Thoracic aorta (tissue), 2 donors: ENCODE results near the gene C10orf95. TPM values are rescaled to one million over a fixed set of nuclear protein-coding genes. Genes with fewer than 3 reads are reported as not detected.
"Not testable (repeated sequence)": the region's sequence is repeated elsewhere in the genome, so short reads cannot be mapped to it uniquely, and the experiment has no call there.

Experiments used
- ATAC-seq: fragments of 150-250 bp; one replicate; pipeline ENCODE4 v1.8.0; 2017; ENCODE audit warnings: low read depth; ENCODE audit not compliant: insufficient number of reproducible peaks, low FRiP score
- DNase-seq: peaks from one replicate; pipeline ENCODE4 v3.0.0-alpha.2; 2020; ENCODE audit warnings: low spot score
- H3K27ac ChIP-seq, 2 donors: fragments of 200-600 bp; sonication (generic); 1 replicate in 1 of 2; 2 replicates in 1 of 2; pipeline ENCODE4 v1.5.1; 2016; ENCODE audit warnings: mild to moderate bottlenecking in 2 of 2, moderate library complexity in 2 of 2
- H3K27me3 ChIP-seq: fragments of 200-600 bp; sonication (generic); replicated peaks from 2 replicates; pipeline ENCODE4 v1.6.0; 2016; ENCODE audit warnings: mild to moderate bottlenecking; ENCODE audit not compliant: insufficient read depth
- H3K36me3 ChIP-seq: fragments of 200-600 bp; sonication (generic); one replicate; pipeline ENCODE4 v1.5.1; 2016
- H3K4me1 ChIP-seq, 2 donors: fragments of 200-600 bp; sonication (generic); 1 replicate in 1 of 2; 2 replicates in 1 of 2; pipeline versions ENCODE4 v1.5.1 to v1.6.0; 2016; ENCODE audit warnings: low read depth in 2 of 2, mild to moderate bottlenecking in 1 of 2; ENCODE audit not compliant: control insufficient read depth in 1 of 2
- H3K4me3 ChIP-seq: fragments of 200-600 bp; sonication (generic); 2 replicates; pipeline ENCODE4 v1.5.1; 2016; ENCODE audit warnings: mild to moderate bottlenecking
- H3K9me3 ChIP-seq: fragments of 200-600 bp; sonication (generic); 2 replicates; pipeline ENCODE4 v1.5.1; 2016
- CTCF ChIP-seq: fragments of 200-600 bp; sonication (generic); IDR thresholded peaks from one replicate; pipeline ENCODE4 v1.5.1; 2019; ENCODE audit warnings: antibody characterized with exemption
- total RNA-seq, 2 donors: library from RNA; depleted of rRNA; stranded (reverse); fragments of >200 nt; gene quantifications; one replicate each; pipeline versions ENCODE4 v1.1.0 to v1.2.3, GENCODE V29; 2016

C10orf95 gene
- total RNA-seq, 2 donors from 2014 or later, result not detected

- Histone ChIP-seq H3K27me3 (no peaks in the 10 kb centered on the region), H3K9me3 (no peaks in the 10 kb centered on the region), H3K36me3 (no peaks in the 10 kb centered on the region), H3K4me1 (peaks cover 4 to 14% of the 10 kb centered on the region in 2 donors), H3K4me3 (no peak overlapping the region), H3K27ac (no peak overlapping the region)
- no peak for ATAC-seq
- DNase-seq, result no peak
- no peak for TF ChIP-seq CTCF
Measured at GRCh38 chr10:102457591-102458150, 6.3 kb upstream of the C10orf95 start.

- peaks cover 3 to 10% of the 10 kb centered on the region in 2 donors for H3K4me1 ChIP-seq
- H3K4me3 ChIP-seq, result no peak overlapping the region
- no peak for TF ChIP-seq CTCF
- H3K27me3 ChIP-seq, result no peaks in the 10 kb centered on the region
- no peaks in the 10 kb centered on the region for H3K36me3 ChIP-seq
- DNase-seq, result no peak
- H3K27ac ChIP-seq, result no peak overlapping the region
- no peak for ATAC-seq
- no peaks in the 10 kb centered on the region for H3K9me3 ChIP-seq
Measured at GRCh38 chr10:102455893-102456471, 4.6 kb upstream of the C10orf95 start.

- not testable (repeated sequence) for H3K27ac ChIP-seq, DNase-seq, H3K4me3 ChIP-seq, H3K9me3 ChIP-seq, ATAC-seq, H3K27me3 ChIP-seq, H3K36me3 ChIP-seq
- peaks cover 0 to 11% of the 10 kb centered on the region in 2 donors for H3K4me1 ChIP-seq
Measured at GRCh38 chr10:102454662-102455487, 3.5 kb upstream of the C10orf95 start.

- DNase-seq (no peak), ATAC-seq (no peak)
- no peaks in the 10 kb centered on the region for H3K9me3 ChIP-seq
- H3K4me1 ChIP-seq, result peaks cover 0 to 18% of the 10 kb centered on the region in 2 donors
- H3K27ac ChIP-seq, result peak overlapping the region in 1 of 2 donors; percentile 45
- TF ChIP-seq CTCF, result no peak
- H3K36me3 ChIP-seq, result no peaks in the 10 kb centered on the region
- no peak overlapping the region for H3K4me3 ChIP-seq
- H3K27me3 ChIP-seq, result no peaks in the 10 kb centered on the region
Measured at GRCh38 chr10:102453502-102453901, 2.2 kb upstream of the C10orf95 start.

GRCh38 chr10:102452672-102453340 lies 1.5 kb upstream of the C10orf95 start:
- H3K27me3 ChIP-seq, result no peaks in the 10 kb centered on the region
- TF ChIP-seq CTCF, result no peak
- H3K36me3 ChIP-seq, result no peaks in the 10 kb centered on the region
- peak overlapping the region in 1 of 2 donors; percentile 45 for H3K27ac ChIP-seq
- DNase-seq (no peak), ATAC-seq (peak; percentile 34)
- H3K9me3 ChIP-seq, result no peaks in the 10 kb centered on the region
- no peak overlapping the region for H3K4me3 ChIP-seq
- peaks cover 0 to 18% of the 10 kb centered on the region in 2 donors for H3K4me1 ChIP-seq
